ENCODE results near the gene SLC25A13.

SLC25A13 gene

DNA sequence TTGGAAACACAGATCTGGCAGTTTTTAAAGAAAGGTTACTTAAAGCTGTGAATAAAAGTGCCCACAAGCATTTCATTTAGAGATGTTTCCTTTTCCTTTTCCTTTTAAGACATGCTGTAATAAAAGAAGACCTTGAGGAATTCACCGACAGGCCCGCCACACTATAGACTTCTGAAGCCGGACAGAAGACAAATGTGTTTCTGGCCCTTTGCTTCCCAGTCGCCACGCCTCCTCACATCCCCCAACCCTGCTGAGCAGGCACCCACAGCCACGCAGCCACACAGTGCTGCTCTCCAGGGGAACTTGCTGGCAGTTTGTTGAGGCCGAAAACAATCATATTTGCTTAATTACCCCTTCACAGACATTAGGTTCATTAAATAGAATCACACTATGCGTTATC, 83.4 kb downstream of the SLC25A13 start:
- Histone ChIP-seq H3K4me1 (ENCODE audit: control extremely low read depth in 1 of 4, control insufficient read depth in 4 of 4, insufficient read depth in 4 of 4, low read length in 3 of 4) (peaks cover 0 to 34% (median 18%) of the 10 kb centered on the region in 4 experiments), H3K36me3 (ENCODE audit: control insufficient read depth in 4 of 4, insufficient read depth in 4 of 4, low read length in 3 of 4) (peaks cover 0 to 10% (median 2%) of the 10 kb centered on the region in 4 experiments), H3K4me3 (ENCODE audit: control insufficient read depth in 1 of 7, extremely low read depth in 1 of 7, insufficient read depth in 4 of 7, low read depth in 2 of 7, low read length in 6 of 7) (no peak overlapping the region), H3K27me3 (replicated peaks in 2 of 5; ENCODE audit: control insufficient read depth in 4 of 5, insufficient read depth in 5 of 5, low read length in 4 of 5) (no peaks in the 10 kb centered on the region), H3K27ac (ENCODE audit: insufficient read depth in 1 of 2, low read depth in 1 of 2, low read length in 2 of 2, poor library complexity in 1 of 2, severe bottlenecking in 2 of 2) (no peak overlapping the region), H3K9me3 (ENCODE audit: control extremely low read depth in 1 of 5, control insufficient read depth in 4 of 5, insufficient read depth in 2 of 5, low read depth in 1 of 5, low read length in 4 of 5) (no peaks in the 10 kb centered on the region)
- CTCF ChIA-PET, result no interaction called here
- no peak for DNase-seq
- WGBS (ENCODE audit: insufficient coverage), result 85% methylated on average over 5 of the region's 8 CpGs
- POLR2A ChIA-PET, result no interaction called here

DNA sequence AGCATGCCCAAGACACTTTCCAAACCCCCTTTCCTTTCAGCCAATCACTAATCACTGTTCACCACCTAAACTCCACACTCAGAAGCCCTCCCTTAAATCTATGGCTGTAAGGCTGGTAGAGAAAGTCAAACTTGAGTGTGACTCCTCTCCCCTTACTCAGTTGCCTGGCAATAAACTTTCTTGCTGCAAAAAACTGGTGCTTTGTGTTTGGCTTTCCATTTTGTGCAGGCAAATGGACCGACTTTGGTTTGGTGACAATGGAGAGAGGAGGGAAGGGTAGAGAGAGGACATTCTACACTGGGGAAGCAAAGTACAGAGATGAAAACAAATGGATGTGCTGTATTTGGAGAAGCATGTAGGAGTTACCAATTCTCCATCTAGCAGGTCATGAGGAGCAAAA, 84.9 kb downstream of the SLC25A13 start:
- H3K27ac ChIP-seq (ENCODE audit: insufficient read depth in 1 of 2, low read depth in 1 of 2, low read length in 2 of 2, poor library complexity in 1 of 2, severe bottlenecking in 2 of 2), result peak overlapping the region in 1 of 2 experiments; percentile 38
- DNase-seq, result no peak
- CTCF ChIA-PET, result no interaction called here
- H3K36me3 ChIP-seq (ENCODE audit: control insufficient read depth in 4 of 4, insufficient read depth in 4 of 4, low read length in 3 of 4), result peaks cover 0 to 14% (median 2%) of the 10 kb centered on the region in 4 experiments
- 100% methylated on average over 1 of the region's 1 CpG for WGBS (ENCODE audit: insufficient coverage)
- H3K4me1 ChIP-seq (ENCODE audit: control extremely low read depth in 1 of 4, control insufficient read depth in 4 of 4, insufficient read depth in 4 of 4, low read length in 3 of 4), result peaks cover 0 to 19% (median 13%) of the 10 kb centered on the region in 4 experiments
- no peaks in the 10 kb centered on the region for H3K27me3 ChIP-seq (replicated peaks in 2 of 5; ENCODE audit: control insufficient read depth in 4 of 5, insufficient read depth in 5 of 5, low read length in 4 of 5)
- H3K4me3 ChIP-seq (ENCODE audit: control insufficient read depth in 1 of 7, extremely low read depth in 1 of 7, insufficient read depth in 4 of 7, low read depth in 2 of 7, low read length in 6 of 7), result no peak overlapping the region
- POLR2A ChIA-PET, result no interaction called here
- no peaks in the 10 kb centered on the region for H3K9me3 ChIP-seq (ENCODE audit: control extremely low read depth in 1 of 5, control insufficient read depth in 4 of 5, insufficient read depth in 2 of 5, low read depth in 1 of 5, low read length in 4 of 5)

DNA sequence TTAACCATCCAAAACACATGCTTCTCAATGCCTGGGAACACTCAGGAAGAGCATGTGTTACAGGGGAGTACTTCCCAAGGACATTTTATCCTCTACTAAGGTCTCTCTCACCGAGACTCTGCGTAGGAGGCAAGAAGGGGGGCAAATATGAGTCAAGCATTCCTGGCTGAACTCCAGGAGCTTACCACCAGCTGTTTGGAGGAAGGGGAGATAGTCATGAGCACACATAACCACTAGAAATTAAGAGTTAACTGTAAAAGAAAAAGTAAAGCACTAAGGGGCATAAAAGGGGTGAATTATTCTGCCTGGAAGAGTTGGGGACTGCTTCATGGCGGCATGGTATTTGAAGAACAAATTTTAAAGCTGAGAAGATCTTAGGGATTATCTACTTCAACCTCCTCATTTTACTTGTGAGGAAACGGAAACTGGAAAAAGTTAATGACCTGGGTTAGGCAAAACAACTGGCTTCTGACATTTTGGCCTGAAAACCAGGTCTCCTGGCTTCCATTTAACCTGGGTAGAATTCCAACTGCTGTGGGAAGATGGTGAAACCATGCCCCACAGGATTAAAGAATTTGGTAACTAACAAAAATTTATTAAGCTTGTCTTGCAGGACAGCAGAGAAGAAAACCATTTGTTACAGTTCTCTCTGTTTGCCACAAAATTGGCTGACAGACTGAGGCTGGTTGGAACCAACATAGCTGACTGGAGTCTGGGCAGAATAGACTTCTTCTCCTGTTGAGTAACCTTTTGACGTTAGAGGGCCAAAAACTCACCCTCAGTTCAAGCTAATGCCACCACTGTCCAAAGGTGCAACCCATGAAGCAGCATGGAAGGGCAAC, 85.5 kb downstream of the SLC25A13 start:
- H3K36me3 ChIP-seq (ENCODE audit: control insufficient read depth in 4 of 4, insufficient read depth in 4 of 4, low read length in 3 of 4), result peaks cover 0 to 14% (median 2%) of the 10 kb centered on the region in 4 experiments
- H3K27ac ChIP-seq (ENCODE audit: insufficient read depth in 1 of 2, low read depth in 1 of 2, low read length in 2 of 2, poor library complexity in 1 of 2, severe bottlenecking in 2 of 2), result peak overlapping the region in 1 of 2 experiments; percentile 38
- WGBS (ENCODE audit: insufficient coverage), result 100% methylated on average over 2 of the region's 5 CpGs
- ChIA-PET CTCF (interaction anchor here (1.2 to 3.1 kb wide), 2 partner anchors 12 to 71 kb away, joined by 3 to 12 read pairs; no protein-coding TSS in a partner anchor), POLR2A (no interaction called here)
- H3K4me1 ChIP-seq (ENCODE audit: control extremely low read depth in 1 of 4, control insufficient read depth in 4 of 4, insufficient read depth in 4 of 4, low read length in 3 of 4), result peaks cover 0 to 14% (median 11%) of the 10 kb centered on the region in 4 experiments
- H3K27me3 ChIP-seq (replicated peaks in 2 of 5; ENCODE audit: control insufficient read depth in 4 of 5, insufficient read depth in 5 of 5, low read length in 4 of 5), result no peaks in the 10 kb centered on the region
- no peaks in the 10 kb centered on the region for H3K9me3 ChIP-seq (ENCODE audit: control extremely low read depth in 1 of 5, control insufficient read depth in 4 of 5, insufficient read depth in 2 of 5, low read depth in 1 of 5, low read length in 4 of 5)
- H3K4me3 ChIP-seq (ENCODE audit: control insufficient read depth in 1 of 7, extremely low read depth in 1 of 7, insufficient read depth in 4 of 7, low read depth in 2 of 7, low read length in 6 of 7), result peak overlapping the region in 2 of 7 experiments; percentile 13 to 31
- DNase-seq, result peak; percentile 53 to 87 (median 84)

DNA sequence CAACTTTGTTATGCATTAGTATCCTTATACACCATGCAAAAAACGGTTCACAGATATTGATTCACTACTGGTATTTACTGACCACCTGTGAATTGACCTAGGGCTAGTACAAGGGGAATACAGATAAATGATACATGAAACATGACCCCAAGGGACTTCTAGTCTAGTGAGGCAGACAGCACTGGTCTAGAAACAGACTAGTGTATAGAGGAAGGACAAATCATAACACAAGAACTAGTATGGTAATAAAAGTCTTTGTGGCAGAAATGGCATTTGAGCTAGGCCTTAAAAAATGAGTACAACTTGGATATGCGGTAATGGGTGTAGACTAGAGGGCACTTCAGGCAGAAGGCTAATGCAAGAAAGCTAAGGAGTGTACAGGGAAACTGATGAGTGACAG, 86.6 kb downstream of the SLC25A13 start:
- Histone ChIP-seq H3K9me3 (ENCODE audit: control extremely low read depth in 1 of 5, control insufficient read depth in 4 of 5, insufficient read depth in 2 of 5, low read depth in 1 of 5, low read length in 4 of 5) (no peaks in the 10 kb centered on the region), H3K4me3 (ENCODE audit: control insufficient read depth in 1 of 7, extremely low read depth in 1 of 7, insufficient read depth in 4 of 7, low read depth in 2 of 7, low read length in 6 of 7) (no peak overlapping the region), H3K27me3 (replicated peaks in 2 of 5; ENCODE audit: control insufficient read depth in 4 of 5, insufficient read depth in 5 of 5, low read length in 4 of 5) (no peaks in the 10 kb centered on the region), H3K4me1 (ENCODE audit: control extremely low read depth in 1 of 4, control insufficient read depth in 4 of 4, insufficient read depth in 4 of 4, low read length in 3 of 4) (peaks cover 0 to 13% (median 9%) of the 10 kb centered on the region in 4 experiments), H3K27ac (ENCODE audit: insufficient read depth in 1 of 2, low read depth in 1 of 2, low read length in 2 of 2, poor library complexity in 1 of 2, severe bottlenecking in 2 of 2) (no peak overlapping the region), H3K36me3 (ENCODE audit: control insufficient read depth in 4 of 4, insufficient read depth in 4 of 4, low read length in 3 of 4) (peaks cover 0 to 14% (median 3%) of the 10 kb centered on the region in 4 experiments)
- WGBS (ENCODE audit: insufficient coverage), result 100% methylated on average over 1 of the region's 2 CpGs
- POLR2A ChIA-PET, result no interaction called here
- CTCF ChIA-PET, result interaction anchor here (1.2 to 3.1 kb wide), 2 partner anchors 11 to 73 kb away, joined by 3 to 12 read pairs; no protein-coding TSS in a partner anchor
- no peak for DNase-seq

DNA sequence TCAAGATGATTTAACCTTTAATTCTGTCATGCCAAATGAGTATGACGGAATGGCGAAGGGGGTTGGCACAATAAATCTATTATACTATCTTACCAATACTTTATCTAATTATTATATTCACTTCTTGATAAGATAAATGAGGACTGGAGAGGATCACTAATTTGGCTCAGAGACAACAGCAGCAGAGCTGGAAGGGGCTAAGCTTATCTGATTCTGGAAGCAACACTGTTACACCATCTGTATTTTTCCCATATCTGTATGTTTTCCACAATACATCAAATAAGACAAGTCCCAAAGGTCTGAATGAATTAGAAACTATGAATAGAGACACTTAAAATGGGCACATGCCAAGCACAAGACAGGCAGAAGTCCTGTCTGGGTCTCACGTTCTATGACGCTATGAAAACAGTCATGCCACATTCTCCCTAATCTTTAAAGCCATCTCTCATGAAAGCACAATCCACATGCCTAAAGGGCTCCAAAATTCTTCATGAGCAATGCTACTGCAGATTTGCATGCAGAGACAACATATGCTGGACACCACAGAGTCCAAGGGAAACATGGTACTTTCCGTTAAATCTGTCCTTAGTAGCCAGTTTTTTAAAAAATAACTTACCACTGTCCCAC, 88.3 kb downstream of the SLC25A13 start:
- no peaks in the 10 kb centered on the region for H3K27me3 ChIP-seq (replicated peaks in 2 of 5; ENCODE audit: control insufficient read depth in 4 of 5, insufficient read depth in 5 of 5, low read length in 4 of 5)
- H3K4me3 ChIP-seq (ENCODE audit: control insufficient read depth in 1 of 7, extremely low read depth in 1 of 7, insufficient read depth in 4 of 7, low read depth in 2 of 7, low read length in 6 of 7), result no peak overlapping the region
- DNase-seq, result no peak
- peaks cover 0 to under 1% (median 0%) of the 10 kb centered on the region in 5 experiments for H3K9me3 ChIP-seq (ENCODE audit: control extremely low read depth in 1 of 5, control insufficient read depth in 4 of 5, insufficient read depth in 2 of 5, low read depth in 1 of 5, low read length in 4 of 5)
- H3K27ac ChIP-seq (ENCODE audit: insufficient read depth in 1 of 2, low read depth in 1 of 2, low read length in 2 of 2, poor library complexity in 1 of 2, severe bottlenecking in 2 of 2), result no peak overlapping the region
- CTCF ChIA-PET, result interaction anchor here (3.1 kb wide), 1 partner anchor 9 kb away, joined by 12 read pairs; no protein-coding TSS in a partner anchor
- H3K36me3 ChIP-seq (ENCODE audit: control insufficient read depth in 4 of 4, insufficient read depth in 4 of 4, low read length in 3 of 4), result peaks cover 2 to 14% (median 7%) of the 10 kb centered on the region in 4 experiments
- peaks cover 0 to 13% (median 9%) of the 10 kb centered on the region in 4 experiments for H3K4me1 ChIP-seq (ENCODE audit: control extremely low read depth in 1 of 4, control insufficient read depth in 4 of 4, insufficient read depth in 4 of 4, low read length in 3 of 4)
- POLR2A ChIA-PET, result no interaction called here
- 94% methylated on average over 3 of the region's 5 CpGs for WGBS (ENCODE audit: insufficient coverage)

DNA sequence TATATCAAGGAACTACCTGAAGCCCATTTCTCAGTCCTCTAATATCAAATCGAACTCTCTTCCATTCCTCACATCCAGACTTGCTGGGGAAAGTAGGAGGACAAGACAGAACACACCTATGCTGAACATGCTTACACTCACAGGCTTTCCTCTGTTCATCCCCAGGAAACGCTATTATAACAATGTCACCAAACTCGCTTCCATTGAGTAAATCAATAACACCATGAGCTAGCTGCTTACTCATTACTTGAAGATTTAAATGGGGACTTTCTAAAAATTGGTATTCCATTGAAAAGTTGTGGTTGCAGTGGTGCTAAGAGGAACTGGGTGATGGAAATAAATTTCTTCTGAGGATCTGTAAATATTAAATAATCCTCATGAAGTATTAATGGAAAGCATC, 88.8 kb downstream of the SLC25A13 start:
- WGBS (ENCODE audit: insufficient coverage), result no CpG with 5 or more reads among the region's 3 CpGs
- peaks cover 2 to 19% (median 8%) of the 10 kb centered on the region in 4 experiments for H3K36me3 ChIP-seq (ENCODE audit: control insufficient read depth in 4 of 4, insufficient read depth in 4 of 4, low read length in 3 of 4)
- CTCF ChIA-PET, result interaction anchor here (3.1 kb wide), 1 partner anchor 8 kb away, joined by 12 read pairs; no protein-coding TSS in a partner anchor
- no peak overlapping the region for H3K4me3 ChIP-seq (ENCODE audit: control insufficient read depth in 1 of 7, extremely low read depth in 1 of 7, insufficient read depth in 4 of 7, low read depth in 2 of 7, low read length in 6 of 7)
- H3K27me3 ChIP-seq (replicated peaks in 2 of 5; ENCODE audit: control insufficient read depth in 4 of 5, insufficient read depth in 5 of 5, low read length in 4 of 5), result no peaks in the 10 kb centered on the region
- no peak overlapping the region for H3K27ac ChIP-seq (ENCODE audit: insufficient read depth in 1 of 2, low read depth in 1 of 2, low read length in 2 of 2, poor library complexity in 1 of 2, severe bottlenecking in 2 of 2)
- H3K4me1 ChIP-seq (ENCODE audit: control extremely low read depth in 1 of 4, control insufficient read depth in 4 of 4, insufficient read depth in 4 of 4, low read length in 3 of 4), result peaks cover 0 to 13% (median 9%) of the 10 kb centered on the region in 4 experiments
- POLR2A ChIA-PET, result no interaction called here
- peaks cover 0 to 4% (median 0%) of the 10 kb centered on the region in 5 experiments for H3K9me3 ChIP-seq (ENCODE audit: control extremely low read depth in 1 of 5, control insufficient read depth in 4 of 5, insufficient read depth in 2 of 5, low read depth in 1 of 5, low read length in 4 of 5)
- DNase-seq, result no peak

DNA sequence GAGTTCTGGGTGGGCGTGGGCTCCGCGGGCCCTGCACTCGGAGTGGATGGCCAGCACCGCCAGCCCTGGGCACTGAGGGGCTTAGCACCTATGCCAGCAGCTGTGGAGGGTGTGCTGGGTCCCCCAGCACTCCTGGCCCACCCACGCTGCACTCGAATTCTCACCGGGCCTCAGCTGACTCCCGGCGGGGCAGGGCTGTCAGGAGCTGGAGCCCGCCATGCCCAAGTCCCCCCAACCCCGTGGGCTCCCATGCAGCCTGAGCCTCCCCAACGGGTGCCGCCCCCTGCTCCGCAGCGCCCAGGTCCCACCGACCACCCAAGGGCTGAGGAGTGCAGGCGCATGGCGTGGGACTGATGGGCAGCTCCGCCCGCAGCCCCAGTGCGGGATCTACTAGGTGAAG, 93.1 kb downstream of the SLC25A13 start:
- H3K9me3 ChIP-seq (ENCODE audit: control extremely low read depth in 1 of 5, control insufficient read depth in 4 of 5, insufficient read depth in 2 of 5, low read depth in 1 of 5, low read length in 4 of 5), result peaks cover 0 to 4% (median 0%) of the 10 kb centered on the region in 5 experiments
- H3K27ac ChIP-seq (ENCODE audit: insufficient read depth in 1 of 2, low read depth in 1 of 2, low read length in 2 of 2, poor library complexity in 1 of 2, severe bottlenecking in 2 of 2), result no peak overlapping the region
- H3K4me1 ChIP-seq (ENCODE audit: control extremely low read depth in 1 of 4, control insufficient read depth in 4 of 4, insufficient read depth in 4 of 4, low read length in 3 of 4), result no peaks in the 10 kb centered on the region
- no peaks in the 10 kb centered on the region for H3K27me3 ChIP-seq (replicated peaks in 2 of 5; ENCODE audit: control insufficient read depth in 4 of 5, insufficient read depth in 5 of 5, low read length in 4 of 5)
- H3K36me3 ChIP-seq (ENCODE audit: control insufficient read depth in 4 of 4, insufficient read depth in 4 of 4, low read length in 3 of 4), result peaks cover 2 to 12% (median 7%) of the 10 kb centered on the region in 4 experiments
- WGBS (ENCODE audit: insufficient coverage), result 98% methylated on average over 12 of the region's 22 CpGs
- ChIA-PET POLR2A (no interaction called here), CTCF (no interaction called here)
- no peak overlapping the region for H3K4me3 ChIP-seq (ENCODE audit: control insufficient read depth in 1 of 7, extremely low read depth in 1 of 7, insufficient read depth in 4 of 7, low read depth in 2 of 7, low read length in 6 of 7)
- no peak for DNase-seq
